ENCODE measurements around the gene GLG1.

DNA sequence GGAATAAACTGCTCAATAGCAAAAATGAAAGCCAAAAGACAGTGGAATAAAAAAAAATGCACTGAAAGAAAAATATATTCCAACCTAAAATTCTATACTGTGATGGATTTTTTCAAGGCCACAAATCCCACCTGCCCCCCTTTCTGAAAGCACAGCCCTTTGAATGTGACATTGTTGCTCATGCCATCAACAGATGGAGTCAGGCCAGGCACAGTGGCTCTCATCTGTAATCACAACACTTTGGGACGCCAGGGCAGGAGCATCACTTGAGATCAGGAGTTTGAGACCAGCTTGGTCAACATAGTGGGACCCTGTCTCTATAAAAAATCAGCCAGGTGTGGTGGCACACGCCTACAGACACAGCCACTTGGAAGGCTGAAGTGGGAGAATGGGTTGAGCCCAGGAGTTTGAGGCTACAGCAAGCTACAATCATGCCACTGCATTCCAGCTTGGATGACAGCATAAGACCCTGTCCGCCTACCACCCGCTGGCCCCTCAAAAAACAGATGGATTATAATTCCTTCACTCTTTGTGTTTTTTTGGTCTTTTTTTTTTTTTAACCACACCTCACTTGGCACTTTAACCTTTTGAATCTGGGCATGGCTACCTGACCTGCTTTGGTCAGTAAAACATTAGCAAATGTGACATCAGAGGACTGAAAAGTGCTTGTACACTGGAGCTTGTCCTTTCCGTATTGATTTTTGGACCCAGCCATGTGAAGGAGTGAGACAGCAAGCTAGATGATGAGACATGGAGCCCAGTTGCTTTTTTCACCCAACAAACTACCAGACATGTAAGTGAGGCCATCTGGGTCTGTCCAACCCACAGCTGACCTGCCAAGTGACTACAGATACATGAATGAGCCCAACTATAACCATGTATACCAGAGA lies 36.3 kb downstream of the GLG1 start:
- TF ChIP-seq, protein P1, sequence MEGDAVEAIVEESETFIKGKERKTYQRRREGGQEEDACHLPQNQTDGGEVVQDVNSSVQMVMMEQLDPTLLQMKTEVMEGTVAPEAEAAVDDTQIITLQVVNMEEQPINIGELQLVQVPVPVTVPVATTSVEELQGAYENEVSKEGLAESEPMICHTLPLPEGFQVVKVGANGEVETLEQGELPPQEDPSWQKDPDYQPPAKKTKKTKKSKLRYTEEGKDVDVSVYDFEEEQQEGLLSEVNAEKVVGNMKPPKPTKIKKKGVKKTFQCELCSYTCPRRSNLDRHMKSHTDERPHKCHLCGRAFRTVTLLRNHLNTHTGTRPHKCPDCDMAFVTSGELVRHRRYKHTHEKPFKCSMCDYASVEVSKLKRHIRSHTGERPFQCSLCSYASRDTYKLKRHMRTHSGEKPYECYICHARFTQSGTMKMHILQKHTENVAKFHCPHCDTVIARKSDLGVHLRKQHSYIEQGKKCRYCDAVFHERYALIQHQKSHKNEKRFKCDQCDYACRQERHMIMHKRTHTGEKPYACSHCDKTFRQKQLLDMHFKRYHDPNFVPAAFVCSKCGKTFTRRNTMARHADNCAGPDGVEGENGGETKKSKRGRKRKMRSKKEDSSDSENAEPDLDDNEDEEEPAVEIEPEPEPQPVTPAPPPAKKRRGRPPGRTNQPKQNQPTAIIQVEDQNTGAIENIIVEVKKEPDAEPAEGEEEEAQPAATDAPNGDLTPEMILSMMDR (IDR thresholded peaks at IDR 0.05; ENCODE audit: low read depth, low read length, missing input control): no peak
- TF ChIP-seq SP1 (IDR thresholded peaks at IDR 0.05) (peak; percentile 78), RXRA (IDR thresholded peaks at IDR 0.05) (peak; percentile 91 to 92)
